GM19351 (cell line): ENCODE results near the gene GLIS2.

ENCODE experiments used
- ATAC-seq: cut with Tn5 transposase; IDR thresholded peaks from one replicate; pipeline ENCODE4 v1.9.1; 2021; ENCODE audit warnings: mild to moderate bottlenecking, moderate library complexity; ENCODE audit not compliant: unreplicated experiment

GLIS2 gene

GRCh38 chr16:4295581-4295980 is 20.3 kb upstream of the GLIS2 start:
- no peak for ATAC-seq

- no peak for ATAC-seq
Observed at GRCh38 chr16:4297480-4297879, 18.4 kb upstream of the GLIS2 start.

- no peak for ATAC-seq
Observed at GRCh38 chr16:4298761-4299522, 16.9 kb upstream of the GLIS2 start.

- ATAC-seq = no peak
Observed at GRCh38 chr16:4301177-4301576, 14.7 kb upstream of the GLIS2 start.

GRCh38 chr16:4301968-4302367 is 13.9 kb upstream of the GLIS2 start:
- no peak for ATAC-seq

- no peak for ATAC-seq
Observed at GRCh38 chr16:4303973-4304372, 11.9 kb upstream of the GLIS2 start.

GRCh38 chr16:4306470-4307214 is 9.2 kb upstream of the GLIS2 start:
- no peak for ATAC-seq

- ATAC-seq = peak; percentile 88
Observed at GRCh38 chr16:4307215-4308037, 8.4 kb upstream of the GLIS2 start.

GRCh38 chr16:4309102-4309832 is 6.6 kb upstream of the GLIS2 start:
- no peak for ATAC-seq

GRCh38 chr16:4309833-4310266 is 6.0 kb upstream of the GLIS2 start:
- no peak for ATAC-seq

- ATAC-seq = no peak
Observed at GRCh38 chr16:4313563-4314531, 2.0 kb upstream of the GLIS2 start.

GRCh38 chr16:4314532-4315185 is 1.2 kb upstream of the GLIS2 start:
- no peak for ATAC-seq

- no peak for ATAC-seq
Observed at GRCh38 chr16:4316108-4316863, 419 bp downstream of the GLIS2 start.

GRCh38 chr16:4316864-4317531 is 1.1 kb downstream of the GLIS2 start:
- ATAC-seq = no peak

GRCh38 chr16:4317532-4318450 is 1.9 kb downstream of the GLIS2 start:
- no peak for ATAC-seq

- no peak for ATAC-seq
Observed at GRCh38 chr16:4318451-4318910, 2.6 kb downstream of the GLIS2 start.

- ATAC-seq = no peak
Observed at GRCh38 chr16:4318967-4319366, 3.1 kb downstream of the GLIS2 start.
